RWPE2 (cell line): ENCODE measurements around the gene KIF26B.

Experiments used
- ATAC-seq: fragments of 200-7000 bp; cut with Tn5 transposase; 3 replicates; pipeline ENCODE4 v1.9.1; 2021; ENCODE audit warnings: low read depth
- DNase-seq: peaks from one replicate; pipeline ENCODE4 v3.0.0-alpha.2; 2020; ENCODE audit warnings: low spot score
- H3K27ac ChIP-seq: fragments of 450-650 bp; 2 replicates; pipeline ENCODE4 v1.5.1; 2017; ENCODE audit warnings: mild to moderate bottlenecking; ENCODE audit not compliant: poor library complexity, severe bottlenecking
- H3K27me3 ChIP-seq: fragments of 250-450 bp; sonication (Bioruptor Pico); 2 replicates; pipeline ENCODE4 v1.5.1; 2021; ENCODE audit warnings: mild to moderate bottlenecking, moderate library complexity; ENCODE audit not compliant: insufficient read depth, poor library complexity, severe bottlenecking
- H3K36me3 ChIP-seq: fragments of 250-450 bp; sonication (Bioruptor Pico); 2 replicates; pipeline ENCODE4 v1.5.1; 2020; ENCODE audit warnings: low read depth, mild to moderate bottlenecking, moderate library complexity
- H3K4me1 ChIP-seq: fragments of 250-450 bp; sonication (Bioruptor Pico); 2 replicates; pipeline ENCODE4 v1.5.1; 2021; ENCODE audit warnings: mild to moderate bottlenecking, moderate library complexity; ENCODE audit not compliant: insufficient read depth, poor library complexity, severe bottlenecking
- H3K4me3 ChIP-seq: fragments of 250-450 bp; sonication (Bioruptor Pico); 2 replicates; pipeline ENCODE4 v1.5.1; 2021; ENCODE audit warnings: mild to moderate bottlenecking, moderate library complexity; ENCODE audit not compliant: severe bottlenecking
- H3K9me3 ChIP-seq: fragments of 250-450 bp; sonication (Bioruptor Pico); 2 replicates; pipeline ENCODE4 v1.5.1; 2021; ENCODE audit warnings: mild to moderate bottlenecking, moderate library complexity; ENCODE audit not compliant: severe bottlenecking
- CTCF ChIP-seq: fragments of 450-650 bp; IDR thresholded peaks from one replicate; pipeline ENCODE4 v1.5.1; 2017; ENCODE audit warnings: mild to moderate bottlenecking, moderate library complexity; ENCODE audit not compliant: poor library complexity, severe bottlenecking

KIF26B gene

GRCh38 chr1:245225322-245226202, 70.8 kb downstream of the KIF26B start:
- Histone ChIP-seq H3K4me3 (no peak overlapping the region), H3K27me3 (no peaks in the 10 kb centered on the region), H3K27ac (no peak overlapping the region), H3K4me1 (no peaks in the 10 kb centered on the region), H3K9me3 (no peaks in the 10 kb centered on the region), H3K36me3 (no peaks in the 10 kb centered on the region)
- no peak for TF ChIP-seq CTCF
- DNase-seq (no peak), ATAC-seq (no peak)

- no peak for TF ChIP-seq CTCF
- Histone ChIP-seq H3K4me1 (no peaks in the 10 kb centered on the region), H3K36me3 (no peaks in the 10 kb centered on the region), H3K4me3 (no peak overlapping the region), H3K27ac (no peak overlapping the region), H3K27me3 (no peaks in the 10 kb centered on the region), H3K9me3 (no peaks in the 10 kb centered on the region)
- ATAC-seq (no peak), DNase-seq (no peak)
Measured at GRCh38 chr1:245226203-245226499, 71.4 kb downstream of the KIF26B start.

GRCh38 chr1:245229051-245229450, 74.3 kb downstream of the KIF26B start:
- ATAC-seq (no peak), DNase-seq (no peak)
- H3K36me3 ChIP-seq, result no peaks in the 10 kb centered on the region
- no peak overlapping the region for H3K4me3 ChIP-seq
- H3K4me1 ChIP-seq, result no peaks in the 10 kb centered on the region
- H3K27me3 ChIP-seq, result no peaks in the 10 kb centered on the region
- TF ChIP-seq CTCF, result no peak
- H3K9me3 ChIP-seq, result no peaks in the 10 kb centered on the region
- no peak overlapping the region for H3K27ac ChIP-seq

GRCh38 chr1:245232931-245233330, 78.1 kb downstream of the KIF26B start:
- no peak for TF ChIP-seq CTCF

More at GRCh38 chr1:245232931-245233330, 78.1 kb downstream of the KIF26B start:
- ATAC-seq, result no peak
- Histone ChIP-seq H3K4me1 (no peaks in the 10 kb centered on the region), H3K36me3 (no peaks in the 10 kb centered on the region), H3K27ac (no peak overlapping the region), H3K9me3 (no peaks in the 10 kb centered on the region), H3K27me3 (no peaks in the 10 kb centered on the region), H3K4me3 (no peak overlapping the region)
- DNase-seq, result no peak
